ENCODE results near the gene STK25. TPM values are rescaled to one million over a fixed set of nuclear protein-coding genes. Genes with fewer than 3 reads are reported as not detected.
A peak's percentile ranks its signal among the peaks of the same experiment; 100 is the strongest.

Gene STK25
- total RNA-seq, 1 donor from 2014 or later: 125 TPM

- ATAC-seq (no peak), DNase-seq (no peak)
- TF ChIP-seq, protein P1, sequence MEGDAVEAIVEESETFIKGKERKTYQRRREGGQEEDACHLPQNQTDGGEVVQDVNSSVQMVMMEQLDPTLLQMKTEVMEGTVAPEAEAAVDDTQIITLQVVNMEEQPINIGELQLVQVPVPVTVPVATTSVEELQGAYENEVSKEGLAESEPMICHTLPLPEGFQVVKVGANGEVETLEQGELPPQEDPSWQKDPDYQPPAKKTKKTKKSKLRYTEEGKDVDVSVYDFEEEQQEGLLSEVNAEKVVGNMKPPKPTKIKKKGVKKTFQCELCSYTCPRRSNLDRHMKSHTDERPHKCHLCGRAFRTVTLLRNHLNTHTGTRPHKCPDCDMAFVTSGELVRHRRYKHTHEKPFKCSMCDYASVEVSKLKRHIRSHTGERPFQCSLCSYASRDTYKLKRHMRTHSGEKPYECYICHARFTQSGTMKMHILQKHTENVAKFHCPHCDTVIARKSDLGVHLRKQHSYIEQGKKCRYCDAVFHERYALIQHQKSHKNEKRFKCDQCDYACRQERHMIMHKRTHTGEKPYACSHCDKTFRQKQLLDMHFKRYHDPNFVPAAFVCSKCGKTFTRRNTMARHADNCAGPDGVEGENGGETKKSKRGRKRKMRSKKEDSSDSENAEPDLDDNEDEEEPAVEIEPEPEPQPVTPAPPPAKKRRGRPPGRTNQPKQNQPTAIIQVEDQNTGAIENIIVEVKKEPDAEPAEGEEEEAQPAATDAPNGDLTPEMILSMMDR (IDR thresholded peaks at IDR 0.05): no peak
- no peak overlapping the region for H3K4me3 ChIP-seq
- intact Hi-C loops (cut with DNase I): no loop called here
- H3K9me3 ChIP-seq: no peaks in the 10 kb centered on the region
- no peak overlapping the region for H3K27ac ChIP-seq
- H3K27me3 ChIP-seq (ENCODE audit: low read depth): no peaks in the 10 kb centered on the region
- H3K4me1 ChIP-seq: no peaks in the 10 kb centered on the region
- H3K36me3 ChIP-seq: peaks cover 90% of the 10 kb centered on the region
Observed at GRCh38 chr2:241496003-241496707, 12.2 kb downstream of the STK25 start.

- H3K4me1 ChIP-seq: no peaks in the 10 kb centered on the region
- H3K27me3 ChIP-seq (ENCODE audit: low read depth): no peaks in the 10 kb centered on the region
- TF ChIP-seq, protein P1 (IDR thresholded peaks at IDR 0.05): no peak
- peaks cover 87% of the 10 kb centered on the region for H3K36me3 ChIP-seq
- H3K27ac ChIP-seq: no peak overlapping the region
- DNase-seq (no peak), ATAC-seq (no peak)
- H3K9me3 ChIP-seq: no peaks in the 10 kb centered on the region
- no peak overlapping the region for H3K4me3 ChIP-seq
- intact Hi-C loops (cut with DNase I): no loop called here
Observed at GRCh38 chr2:241495172-241496002, 13.0 kb downstream of the STK25 start.

- peaks cover 92% of the 10 kb centered on the region for H3K36me3 ChIP-seq
Observed at GRCh38 chr2:241494311-241494908, 14.0 kb downstream of the STK25 start.

GRCh38 chr2:241493092-241493491 lies 15.3 kb downstream of the STK25 start:
- no peaks in the 10 kb centered on the region for H3K4me1 ChIP-seq
- TF ChIP-seq, protein P1 (IDR thresholded peaks at IDR 0.05): no peak
- no peaks in the 10 kb centered on the region for H3K27me3 ChIP-seq (ENCODE audit: low read depth)
- DNase-seq (no peak), ATAC-seq (no peak)
- no peak overlapping the region for H3K27ac ChIP-seq
- no peak overlapping the region for H3K4me3 ChIP-seq
- no peaks in the 10 kb centered on the region for H3K9me3 ChIP-seq
- intact Hi-C loops (cut with DNase I): no loop called here
- H3K36me3 ChIP-seq: peaks cover 86% of the 10 kb centered on the region

More at GRCh38 chr2:241494311-241494908, 14.0 kb downstream of the STK25 start:
- Histone ChIP-seq H3K4me3 (no peak overlapping the region), H3K4me1 (no peaks in the 10 kb centered on the region), H3K9me3 (no peaks in the 10 kb centered on the region), H3K27ac (no peak overlapping the region), H3K27me3 (ENCODE audit: low read depth) (no peaks in the 10 kb centered on the region)
- TF ChIP-seq, protein P1 (IDR thresholded peaks at IDR 0.05): no peak
- ATAC-seq: no peak
- intact Hi-C loops (cut with DNase I): no loop called here
- DNase-seq: no peak

DNA sequence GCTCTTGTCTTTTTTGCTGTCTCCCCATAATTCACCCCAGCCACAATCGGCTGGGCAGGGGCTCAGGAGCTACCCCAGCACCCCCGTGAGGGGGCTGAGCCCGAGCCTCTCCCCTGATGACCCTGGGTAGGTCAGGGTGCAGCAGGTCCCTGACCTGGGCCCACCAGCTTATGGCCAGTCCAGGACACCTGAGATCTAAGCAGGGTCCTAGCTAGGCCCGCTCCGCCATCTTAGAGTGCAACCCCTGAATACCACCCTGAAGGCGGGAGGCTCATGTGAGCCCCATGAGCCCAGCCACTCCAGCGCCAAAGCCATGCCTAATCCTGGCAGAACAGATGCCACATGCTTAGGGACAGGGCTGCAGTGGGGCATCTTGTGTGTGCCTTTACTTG lies 16.2 kb downstream of the STK25 start:
- no peaks in the 10 kb centered on the region for H3K9me3 ChIP-seq
- no peak overlapping the region for H3K4me3 ChIP-seq
- intact Hi-C loops (cut with DNase I): no loop called here
- H3K27me3 ChIP-seq (ENCODE audit: low read depth): no peaks in the 10 kb centered on the region
- H3K4me1 ChIP-seq: no peaks in the 10 kb centered on the region
- DNase-seq (no peak), ATAC-seq (peak in 1 of 2 donors; percentile 19)
- TF ChIP-seq, protein P1 (IDR thresholded peaks at IDR 0.05): no peak
- H3K36me3 ChIP-seq: peaks cover 80% of the 10 kb centered on the region
- H3K27ac ChIP-seq: no peak overlapping the region
